Gastroesophageal sphincter (tissue), 3 donors: ENCODE data around the gene GHRH.

Experiments
- EP300 ChIP-seq: sonication (generic); formaldehyde crosslinking; IDR thresholded peaks from one replicate; pipeline ENCODE4 v1.6.1; 2017; ENCODE audit warnings: antibody characterized with exemption, mild to moderate bottlenecking
- POLR2A ChIP-seq, 2 donors: fragments of 450-650 bp; IDR thresholded peaks; one replicate each; pipeline ENCODE4 v1.6.1; 2017; ENCODE audit warnings: antibody characterized with exemption in 2 of 2, mild to moderate bottlenecking in 2 of 2, moderate library complexity in 1 of 2
- TF ChIP-seq, protein P1 (sequence below), 4 experiments: fragments of 200-600 bp in 2 of 4; fragments of 450-650 bp in 2 of 4; sonication (generic) in 1 of 4; IDR thresholded peaks; one replicate each; pipeline ENCODE4 v1.5.1; 2017 to 2019; ENCODE audit warnings: antibody characterized with exemption in 4 of 4, mild to moderate bottlenecking in 2 of 4, moderate library complexity in 2 of 4

GRCh38 chr20:37209193-37209592 is 52.4 kb downstream of the GHRH start:
- TF ChIP-seq, protein P1, sequence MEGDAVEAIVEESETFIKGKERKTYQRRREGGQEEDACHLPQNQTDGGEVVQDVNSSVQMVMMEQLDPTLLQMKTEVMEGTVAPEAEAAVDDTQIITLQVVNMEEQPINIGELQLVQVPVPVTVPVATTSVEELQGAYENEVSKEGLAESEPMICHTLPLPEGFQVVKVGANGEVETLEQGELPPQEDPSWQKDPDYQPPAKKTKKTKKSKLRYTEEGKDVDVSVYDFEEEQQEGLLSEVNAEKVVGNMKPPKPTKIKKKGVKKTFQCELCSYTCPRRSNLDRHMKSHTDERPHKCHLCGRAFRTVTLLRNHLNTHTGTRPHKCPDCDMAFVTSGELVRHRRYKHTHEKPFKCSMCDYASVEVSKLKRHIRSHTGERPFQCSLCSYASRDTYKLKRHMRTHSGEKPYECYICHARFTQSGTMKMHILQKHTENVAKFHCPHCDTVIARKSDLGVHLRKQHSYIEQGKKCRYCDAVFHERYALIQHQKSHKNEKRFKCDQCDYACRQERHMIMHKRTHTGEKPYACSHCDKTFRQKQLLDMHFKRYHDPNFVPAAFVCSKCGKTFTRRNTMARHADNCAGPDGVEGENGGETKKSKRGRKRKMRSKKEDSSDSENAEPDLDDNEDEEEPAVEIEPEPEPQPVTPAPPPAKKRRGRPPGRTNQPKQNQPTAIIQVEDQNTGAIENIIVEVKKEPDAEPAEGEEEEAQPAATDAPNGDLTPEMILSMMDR (IDR thresholded peaks at IDR 0.05) = no peak
- TF ChIP-seq EP300 (no peak), POLR2A (IDR thresholded peaks at IDR 0.05) (no peak)
